M059J (cell line): ENCODE measurements around the gene MAGEB2. TPM values are rescaled to one million over a fixed set of nuclear protein-coding genes. Genes with fewer than 3 reads are reported as not detected.

Source experiments
- total RNA-seq: library from RNA; depleted of rRNA; stranded (reverse); fragments of >200 nt; shearing (Covaris generic); gene quantifications from 2 replicates; pipeline ENCODE4 v1.2.3, GENCODE V29; 2014; rRNA removed

The MAGEB2 gene
- total RNA-seq, 1 experiment from 2014 or later = 0.22 TPM

Other genes starting within 250 kb of the MAGEB2 start
- gene MAGEB3, start 15.1 kb downstream of the MAGEB2 start, total RNA-seq = 0.07 and 0.12 TPM in 2 replicates
- gene MAGEB4, start 26.4 kb downstream of the MAGEB2 start, total RNA-seq = not detected in 2 replicates
- gene MAGEB1, start 31.6 kb downstream of the MAGEB2 start, total RNA-seq = not detected in 2 replicates
- not detected in 2 replicates for gene NR0B1, start 93.8 kb downstream of the MAGEB2 start, total RNA-seq